Forelimb muscle (tissue), 1 donor: ENCODE data around the gene PQBP1. TPM values are rescaled to one million over a fixed set of nuclear protein-coding genes. Genes with fewer than 3 reads are reported as not detected.

Source experiments
- polyA plus RNA-seq: library from polyadenylated mRNA; unstranded; fragments of 120-200 nt; gene quantifications from one replicate; pipeline ENCODE4 v1.2.1, GENCODE V29; 2013; ENCODE audit not compliant: insufficient read length

Gene PQBP1
- polyA plus RNA-seq, 1 donor, result 64.5 TPM

Other genes starting within 250 kb of the PQBP1 start
- 2.7 TPM for gene WAS, start 214.1 kb upstream of the PQBP1 start, polyA plus RNA-seq
- 3.6 TPM for gene SUV39H1, start 201.2 kb upstream of the PQBP1 start, polyA plus RNA-seq
- gene GLOD5, start 136.2 kb upstream of the PQBP1 start, polyA plus RNA-seq, result not detected
- 0.22 TPM for gene GATA1, start 111.3 kb upstream of the PQBP1 start, polyA plus RNA-seq
- 94.3 TPM for gene HDAC6, start 95.9 kb upstream of the PQBP1 start, polyA plus RNA-seq
- gene ERAS, start 71.4 kb upstream of the PQBP1 start, polyA plus RNA-seq, result 0.16 TPM
- gene PCSK1N, start 62.3 kb upstream of the PQBP1 start, polyA plus RNA-seq, result not detected
- 37.2 TPM for gene TIMM17B, start 162 bp upstream of the PQBP1 start, polyA plus RNA-seq
- gene SLC35A2, start 13.7 kb downstream of the PQBP1 start, polyA plus RNA-seq, result 15.0 TPM
- 2.1 TPM for gene PIM2, start 21.1 kb downstream of the PQBP1 start, polyA plus RNA-seq
- gene OTUD5, start 59.7 kb downstream of the PQBP1 start, polyA plus RNA-seq, result 35.3 TPM
- gene KCND1, start 73.9 kb downstream of the PQBP1 start, polyA plus RNA-seq, result 1.2 TPM
- 25.0 TPM for gene GRIPAP1, start 104.3 kb downstream of the PQBP1 start, polyA plus RNA-seq
- 21.6 TPM for gene TFE3, start 145.4 kb downstream of the PQBP1 start, polyA plus RNA-seq
- 4.2 TPM for gene CCDC120, start 161.1 kb downstream of the PQBP1 start, polyA plus RNA-seq
- 19.8 TPM for gene PRAF2, start 176.1 kb downstream of the PQBP1 start, polyA plus RNA-seq
- 34.4 TPM for gene WDR45, start 182.0 kb downstream of the PQBP1 start, polyA plus RNA-seq
- gene GPKOW, start 225.8 kb downstream of the PQBP1 start, polyA plus RNA-seq, result 19.0 TPM